Kidney glomerular epithelial cell (primary cell): Measurements from ENCODE around the gene SCYGR2.
"Not testable (repeated sequence)": the region's sequence is repeated elsewhere in the genome, so short reads cannot be mapped to it uniquely, and the experiment has no call there.

ENCODE experiments used
- DNase-seq: peaks from one replicate; lab custom pipeline; 2025; lab: John Stamatoyannopoulos, UW

Gene SCYGR2, protein sequence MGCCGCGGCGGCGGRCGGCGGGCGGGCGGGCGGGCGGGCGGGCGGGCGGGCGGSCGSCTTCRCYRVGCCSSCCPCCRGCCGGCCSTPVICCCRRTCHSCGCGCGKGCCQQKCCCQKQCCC

DNA sequence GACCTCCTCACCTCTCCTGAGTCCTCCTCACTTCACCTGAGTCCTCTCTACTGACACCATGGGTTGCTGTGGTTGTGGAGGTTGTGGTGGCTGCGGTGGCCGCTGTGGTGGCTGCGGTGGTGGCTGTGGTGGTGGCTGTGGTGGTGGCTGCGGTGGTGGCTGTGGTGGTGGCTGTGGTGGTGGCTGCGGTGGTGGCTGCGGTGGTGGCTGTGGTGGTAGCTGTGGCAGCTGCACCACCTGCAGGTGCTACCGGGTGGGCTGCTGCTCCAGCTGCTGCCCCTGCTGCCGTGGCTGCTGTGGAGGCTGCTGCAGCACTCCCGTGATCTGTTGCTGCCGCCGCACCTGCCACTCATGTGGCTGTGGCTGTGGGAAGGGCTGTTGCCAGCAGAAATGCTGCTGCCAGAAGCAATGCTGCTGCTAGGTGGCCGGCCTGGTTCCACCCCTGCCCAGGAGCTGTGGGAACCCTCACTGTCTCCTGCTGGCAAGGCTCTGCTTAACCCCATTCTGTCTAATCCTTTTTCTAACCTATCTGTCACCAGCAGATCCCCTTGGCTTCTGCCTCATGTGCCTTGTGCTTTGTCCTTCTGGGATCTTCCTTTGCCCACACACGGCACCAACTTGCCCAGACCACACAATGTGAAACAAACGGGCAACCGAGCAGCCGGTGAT lies at the start of gene SCYGR2:
Gene SCYGR2, plus strand, starts transcription at position 59 of the 669 bp plus-strand sequence. Its CDS starts 0 bp downstream, at position 59.
- DNase-seq: not testable (repeated sequence)

DNA sequence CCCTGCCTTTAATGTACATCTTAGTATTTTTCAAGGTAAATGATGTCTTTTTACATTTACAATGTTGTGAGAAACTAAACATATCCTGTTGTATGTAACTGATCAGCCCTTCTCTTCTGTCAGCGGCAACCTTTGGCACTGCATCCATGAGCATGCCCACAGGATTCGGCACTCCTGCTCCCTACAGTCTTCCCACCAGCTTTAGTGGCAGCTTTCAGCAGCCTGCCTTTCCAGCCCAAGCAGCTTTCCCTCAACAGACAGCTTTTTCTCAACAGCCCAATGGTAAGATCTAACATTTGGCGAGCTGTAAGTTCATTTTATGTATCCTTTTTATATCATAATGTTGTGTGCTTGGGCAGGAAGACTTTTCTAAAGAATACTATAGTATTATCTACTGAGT lies 46.9 kb upstream of the SCYGR2 start:
- DNase-seq: no peak

- DNase-seq: no peak
Observed at GRCh38 chr2:227562581-227562980, 36.1 kb upstream of the SCYGR2 start.

DNA sequence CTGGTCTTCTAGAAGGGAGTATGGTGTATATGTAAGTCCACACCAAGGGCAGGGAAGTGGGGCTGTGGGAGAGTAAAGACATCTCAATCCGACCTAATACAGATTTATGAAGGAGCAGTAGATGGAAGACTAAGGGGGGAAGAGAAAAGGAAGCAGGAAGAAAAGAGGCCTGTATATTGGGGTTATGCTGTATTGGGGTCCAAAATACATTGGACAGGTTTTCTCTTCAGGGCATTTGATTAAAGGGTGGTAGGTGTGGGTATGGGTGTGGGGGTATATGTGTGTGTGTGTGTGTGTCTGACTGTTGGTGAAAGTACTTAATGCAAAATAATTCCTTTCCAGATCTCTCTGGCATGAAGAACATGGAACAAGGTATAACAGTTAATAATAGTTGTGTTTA lies 33.6 kb upstream of the SCYGR2 start:
- DNase-seq: no peak

DNA sequence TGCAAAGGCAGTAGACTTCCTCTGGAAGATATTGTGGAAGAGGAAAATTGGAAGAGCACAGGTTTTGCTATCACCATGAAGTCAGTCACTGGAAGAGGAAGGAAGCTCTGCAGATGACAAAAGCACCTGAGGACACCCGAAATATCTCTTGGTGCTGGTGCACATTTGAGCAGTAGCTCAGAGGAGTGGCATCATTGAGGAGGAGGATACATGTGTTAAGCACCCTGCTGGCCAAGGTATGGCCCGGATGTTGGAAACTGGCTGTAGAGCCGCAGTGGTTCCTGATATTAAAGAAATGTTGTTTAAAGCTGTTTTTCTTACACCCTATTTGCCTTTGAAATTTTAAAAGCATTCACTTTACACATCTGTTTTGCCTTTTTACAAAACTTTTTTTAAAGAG lies 32.7 kb upstream of the SCYGR2 start:
- no peak for DNase-seq

GRCh38 chr2:227568852-227569169 lies 29.9 kb upstream of the SCYGR2 start:
- no peak for DNase-seq

GRCh38 chr2:227570615-227571014 lies 28.1 kb upstream of the SCYGR2 start:
- no peak for DNase-seq

GRCh38 chr2:227576110-227576509 lies 22.6 kb upstream of the SCYGR2 start:
- DNase-seq: no peak

- no peak for DNase-seq
Observed at GRCh38 chr2:227576812-227577211, 21.9 kb upstream of the SCYGR2 start.

- DNase-seq: no peak
Observed at GRCh38 chr2:227577555-227577954, 21.1 kb upstream of the SCYGR2 start.

DNA sequence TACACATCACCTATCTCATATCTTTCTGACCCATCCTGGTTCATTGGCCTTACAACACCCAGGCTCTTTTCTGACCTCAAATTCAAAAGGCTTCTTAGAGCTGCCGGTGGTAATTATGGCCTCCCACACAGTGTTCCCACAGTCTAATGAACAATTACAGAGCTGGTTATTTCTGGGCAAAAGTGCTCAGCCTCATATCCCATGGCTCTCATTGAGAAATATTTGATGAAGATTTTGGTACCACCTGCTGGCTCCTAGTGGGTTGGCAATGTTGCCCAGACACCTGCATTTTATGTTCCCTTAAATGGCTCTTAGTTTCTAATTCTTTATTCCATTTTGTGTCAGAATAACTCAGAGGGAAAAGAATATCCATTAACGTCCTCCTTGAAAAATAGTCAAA lies 20.1 kb upstream of the SCYGR2 start:
- no peak for DNase-seq

- DNase-seq: no peak
Observed at GRCh38 chr2:227579791-227580190, 18.9 kb upstream of the SCYGR2 start.

GRCh38 chr2:227582369-227582768 lies 16.3 kb upstream of the SCYGR2 start:
- no peak for DNase-seq

DNA sequence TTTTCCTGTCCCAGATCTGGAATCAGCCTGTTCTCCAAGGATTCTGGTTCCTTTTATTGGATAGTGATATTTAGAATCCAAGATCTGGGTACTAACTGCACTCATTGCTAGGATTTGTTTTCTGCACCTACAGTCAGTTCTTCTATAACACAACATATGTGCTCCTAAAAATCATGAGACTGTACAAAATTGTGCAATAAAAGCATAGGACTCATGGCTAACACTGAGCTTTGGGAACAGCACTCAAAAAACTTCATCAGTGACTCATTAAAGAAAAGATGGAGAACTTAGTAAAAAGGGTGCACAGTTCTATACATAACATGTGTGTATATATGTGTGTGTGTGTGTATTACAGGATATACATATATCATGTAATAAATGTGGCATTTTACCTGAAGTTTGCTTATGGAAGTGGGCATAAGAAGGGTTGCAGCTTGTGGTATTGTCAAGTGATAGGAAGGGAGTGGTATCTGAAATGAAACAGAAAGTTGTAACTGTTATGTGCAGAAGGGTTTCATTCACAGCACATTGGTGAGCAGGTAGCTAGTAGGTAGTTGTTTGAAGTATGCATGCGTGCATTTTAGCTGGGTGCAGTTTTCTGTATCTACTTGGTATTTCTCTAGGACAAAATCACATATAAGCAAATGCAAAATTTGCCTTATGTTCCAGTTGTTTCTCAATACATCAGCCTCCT lies 5.9 kb upstream of the SCYGR2 start:
- DNase-seq: no peak

GRCh38 chr2:227595797-227596196 lies 2.9 kb upstream of the SCYGR2 start:
- DNase-seq: no peak

DNA sequence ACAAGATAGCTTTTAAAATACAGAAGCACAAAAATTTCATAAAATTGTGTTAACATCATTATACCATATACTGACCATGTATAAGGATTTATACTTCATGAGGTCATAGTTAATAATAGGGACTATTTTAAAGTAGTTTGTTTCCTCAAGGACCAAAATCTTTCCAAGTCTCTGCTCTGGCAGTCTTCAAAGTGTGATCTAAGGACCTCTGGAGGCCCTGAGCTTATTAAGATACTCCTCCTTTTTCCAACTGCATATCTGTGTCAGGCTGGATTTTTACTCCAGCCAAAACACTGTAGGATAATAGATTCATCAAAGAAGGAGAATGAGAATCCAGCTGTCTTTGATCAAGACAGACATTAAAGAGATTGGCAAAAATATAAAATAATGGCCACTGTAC lies 1.7 kb upstream of the SCYGR2 start:
- no peak for DNase-seq

GRCh38 chr2:227597998-227598397 lies 695 bp upstream of the SCYGR2 start:
- DNase-seq: no peak

GRCh38 chr2:227602358-227602757 lies 3.7 kb downstream of the SCYGR2 start:
- no peak for DNase-seq

DNA sequence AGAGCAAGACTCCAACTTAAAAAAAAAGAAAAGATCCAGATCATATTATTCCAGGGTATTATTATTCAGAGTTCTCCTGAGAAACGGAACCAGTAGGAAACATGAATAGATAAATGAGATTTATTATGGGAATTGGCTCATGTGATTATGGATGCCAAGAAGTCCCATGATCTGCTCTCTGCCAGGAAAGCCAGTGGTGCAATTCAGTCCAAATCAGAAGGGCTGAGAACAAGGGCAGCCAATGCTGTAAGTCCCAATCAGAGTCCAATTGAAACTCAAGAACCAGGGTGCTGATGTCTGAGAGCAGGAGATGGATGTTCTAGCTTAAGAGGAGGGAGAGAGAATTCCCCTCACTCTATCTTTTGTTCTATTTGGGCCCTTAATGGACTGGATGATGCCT lies 7.8 kb downstream of the SCYGR2 start:
- DNase-seq: no peak

DNA sequence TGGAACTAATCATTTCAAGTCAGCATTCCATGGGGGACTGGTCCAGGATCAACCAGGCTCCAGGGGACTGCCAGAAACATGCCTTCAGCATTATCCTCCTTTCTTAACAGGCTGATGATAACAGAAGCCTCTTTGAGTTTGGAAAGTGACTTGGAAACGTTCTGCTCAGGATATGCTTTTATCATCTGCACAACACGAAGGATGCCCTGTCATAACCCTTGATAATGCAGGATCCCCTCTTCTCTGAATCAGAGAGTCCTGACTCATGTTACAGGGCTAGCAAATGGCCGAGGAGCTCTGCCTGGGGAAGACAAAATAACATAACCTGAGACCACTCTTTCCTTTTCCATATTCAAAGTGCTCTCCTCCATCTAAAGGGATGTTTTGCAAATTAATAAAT lies 9.2 kb downstream of the SCYGR2 start:
- no peak for DNase-seq

DNA sequence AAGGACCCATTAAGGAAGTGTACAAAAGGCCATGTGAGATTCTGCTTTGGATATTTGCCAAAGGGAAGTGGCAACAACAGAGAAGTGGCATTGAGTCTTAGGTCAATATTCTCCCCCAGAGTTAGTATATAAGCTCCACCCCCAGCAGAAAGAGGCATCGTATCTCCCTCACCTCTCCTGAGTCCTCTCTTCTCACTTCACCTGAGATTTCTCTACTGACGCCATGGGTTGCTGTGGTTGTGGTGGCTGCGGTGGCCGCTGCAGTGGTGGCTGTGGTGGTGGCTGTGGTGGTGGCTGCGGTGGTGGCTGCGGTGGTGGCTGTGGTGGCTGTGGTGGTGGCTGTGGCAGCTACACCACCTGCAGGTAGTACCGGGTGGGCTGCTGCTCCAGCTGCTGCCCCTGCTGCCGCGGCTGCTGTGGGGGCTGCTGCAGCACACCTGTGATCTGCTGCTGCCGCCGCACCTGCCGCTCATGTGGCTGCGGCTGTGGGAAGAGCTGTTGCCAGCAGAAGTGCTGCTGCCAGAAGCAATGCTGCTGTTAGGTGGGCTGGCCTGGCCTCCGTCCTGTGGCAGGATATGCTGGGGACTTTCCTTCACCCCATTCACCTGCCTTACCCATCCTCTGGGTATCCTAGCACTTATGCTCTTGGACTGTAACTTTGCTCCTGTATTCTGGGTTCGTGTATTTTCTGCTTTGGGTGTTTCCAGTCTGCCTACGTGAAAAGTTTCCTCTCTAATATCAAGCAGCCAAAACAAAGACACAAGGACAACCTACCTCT lies 10.1 kb downstream of the SCYGR2 start:
- DNase-seq: no peak

- no peak for DNase-seq
Observed at GRCh38 chr2:227610123-227610522, 11.4 kb downstream of the SCYGR2 start.
